ENCODE measurements around the gene GNG7. TPM values are rescaled to one million over a fixed set of nuclear protein-coding genes. Genes with fewer than 3 reads are reported as not detected.
"Not testable (repeated sequence)": the region's sequence is repeated elsewhere in the genome, so short reads cannot be mapped to it uniquely, and the experiment has no call there.

Gene GNG7
- total RNA-seq, 1 donor from 2014 or later = 1.7 TPM

DNA sequence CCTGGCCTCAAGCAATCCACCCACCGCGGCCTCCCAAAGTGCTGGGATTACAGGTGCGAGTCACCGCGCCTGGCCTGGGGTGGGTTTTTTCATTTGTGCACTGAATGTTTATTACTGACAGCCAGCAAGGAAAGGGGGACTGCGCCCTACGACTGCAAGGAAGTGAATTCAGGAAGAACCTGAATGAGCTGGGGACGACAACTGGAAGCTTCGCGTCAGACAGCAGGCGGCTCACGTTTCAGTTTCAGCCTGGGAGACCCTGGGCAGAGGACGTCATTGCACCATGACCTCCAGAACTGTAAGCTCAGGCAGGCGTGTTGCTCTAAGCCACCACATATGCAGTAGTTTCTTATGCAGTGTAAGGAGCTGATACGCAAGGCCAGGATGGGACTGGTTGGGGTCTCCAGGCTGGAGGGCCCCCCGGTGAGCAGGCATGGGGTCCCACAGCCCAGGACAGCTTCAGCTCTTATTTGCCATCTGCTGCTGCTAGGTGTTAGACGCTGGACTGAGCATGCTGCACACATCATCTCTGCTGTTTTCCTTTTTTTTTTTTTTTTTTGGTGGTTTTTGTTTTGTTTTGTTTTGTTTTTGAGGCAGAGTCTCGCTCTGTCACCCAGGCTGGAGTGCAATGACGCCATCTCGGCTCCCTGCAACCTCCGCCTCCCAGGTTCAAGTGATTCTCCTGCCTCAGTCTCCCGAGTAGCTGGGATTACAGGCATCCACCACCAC, 160.0 kb downstream of the GNG7 start:
- no peak for DNase-seq (ENCODE audit: low spot score)

DNA sequence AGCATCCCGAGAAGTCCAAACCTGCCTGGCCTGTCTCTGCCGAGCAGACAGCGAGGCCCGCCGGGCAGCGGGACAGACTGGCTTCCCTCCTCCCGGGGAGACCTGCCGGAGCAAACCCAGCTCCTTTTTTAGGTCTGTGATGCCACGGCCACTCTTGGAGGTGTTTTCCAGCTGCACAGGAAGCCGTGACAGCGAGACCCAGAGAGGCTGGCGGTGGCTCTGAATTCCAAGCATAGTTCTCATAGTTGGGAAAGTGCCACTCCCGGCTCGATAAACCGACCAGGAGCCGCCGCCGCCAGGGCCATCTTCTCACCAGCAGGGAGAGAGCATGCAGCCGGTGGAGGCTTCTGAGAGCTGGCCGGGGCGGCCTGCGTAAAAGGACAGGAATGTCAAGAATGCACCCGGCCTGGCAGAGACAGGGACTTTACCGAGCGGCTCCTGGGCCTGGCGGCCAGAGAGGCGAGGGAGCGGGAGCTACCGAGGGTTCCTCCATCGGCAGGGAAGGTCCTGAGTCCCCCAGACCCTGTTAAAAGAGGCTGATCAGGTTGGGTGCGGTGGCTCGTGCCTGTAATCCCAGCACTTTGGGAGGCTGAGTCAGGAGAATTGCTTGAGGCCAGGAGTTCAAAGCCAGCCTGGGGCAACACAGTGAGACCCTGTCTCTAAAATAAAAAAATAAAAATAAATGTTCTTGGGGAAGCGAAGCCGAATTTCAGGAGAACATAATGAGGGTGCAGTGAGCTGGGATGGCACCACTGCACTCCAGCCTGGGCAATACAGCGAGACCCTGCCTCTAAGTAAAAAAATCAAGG, 161.6 kb downstream of the GNG7 start:
- DNase-seq (ENCODE audit: low spot score) = peak; percentile 94

DNA sequence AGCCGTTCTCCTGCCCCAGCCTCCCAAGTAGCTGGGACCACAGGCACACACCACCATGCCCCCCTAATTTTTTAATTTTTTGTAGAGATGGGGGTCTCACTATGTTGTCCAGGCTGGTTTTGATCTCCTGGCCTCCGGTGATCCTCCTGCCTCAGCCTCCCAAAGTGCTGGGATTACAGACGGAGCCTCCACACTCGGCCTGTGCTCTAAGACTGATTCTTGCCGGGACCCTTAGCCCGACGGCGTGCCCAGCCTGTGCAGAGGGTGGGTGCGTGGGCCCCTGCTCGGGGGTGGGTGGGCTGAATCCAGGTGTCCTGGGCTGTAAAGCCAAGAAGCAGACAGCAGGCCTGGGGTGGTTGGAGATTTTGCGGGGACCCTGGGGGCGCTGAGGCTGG, 162.2 kb downstream of the GNG7 start:
- no peak for DNase-seq (ENCODE audit: low spot score)

DNA sequence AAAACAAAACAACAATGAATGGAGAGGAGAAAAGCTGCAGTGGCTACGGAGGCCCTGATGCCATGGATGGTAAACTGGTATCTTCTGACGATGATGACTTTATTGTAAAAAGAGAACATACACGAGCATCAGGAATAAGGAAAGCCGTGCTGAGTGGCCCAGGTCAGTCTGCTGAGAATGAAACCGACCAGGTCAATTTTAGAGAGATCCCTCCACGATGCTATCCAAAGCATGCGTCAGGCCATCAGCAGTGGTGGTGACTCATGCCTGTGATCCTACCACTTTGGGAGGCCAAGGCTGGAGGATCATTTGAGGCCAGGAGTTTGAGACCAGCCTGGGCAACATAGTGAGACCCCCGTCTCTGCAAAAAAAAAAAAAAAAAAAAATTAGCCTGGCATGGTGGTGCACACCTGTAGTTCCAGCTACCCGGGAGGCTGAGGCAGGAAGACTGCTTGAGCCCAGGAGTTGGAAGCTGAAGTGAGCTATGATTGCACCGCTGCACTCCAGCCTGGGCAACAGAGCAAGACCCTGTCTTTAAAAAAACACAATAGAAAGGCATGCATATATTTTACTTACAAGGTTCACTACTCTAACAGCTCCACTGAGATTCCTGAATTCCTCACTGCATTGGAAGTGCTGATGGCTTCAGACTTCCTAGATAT, 164.3 kb downstream of the GNG7 start:
- DNase-seq (ENCODE audit: low spot score) = no peak

DNA sequence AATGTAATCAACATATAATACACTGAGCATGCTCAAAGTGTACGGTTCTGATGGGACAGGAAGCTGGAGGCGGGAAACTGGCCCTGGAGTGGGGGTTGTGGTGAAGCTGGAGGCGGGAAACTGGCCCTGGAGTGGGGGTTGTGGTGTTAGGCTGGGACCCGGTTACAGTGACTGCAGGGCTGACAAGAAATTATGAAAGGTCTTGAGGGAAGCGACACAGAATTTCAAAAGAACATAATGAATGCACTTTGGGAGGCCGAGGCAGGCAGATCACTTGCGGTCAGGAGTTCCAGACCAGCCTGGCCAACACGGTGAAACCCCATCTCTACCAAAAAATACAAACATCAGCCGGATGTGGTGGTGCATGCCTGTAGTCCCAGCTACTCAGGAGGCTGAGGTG, 164.9 kb downstream of the GNG7 start:
- DNase-seq (ENCODE audit: low spot score) = not testable (repeated sequence)

DNA sequence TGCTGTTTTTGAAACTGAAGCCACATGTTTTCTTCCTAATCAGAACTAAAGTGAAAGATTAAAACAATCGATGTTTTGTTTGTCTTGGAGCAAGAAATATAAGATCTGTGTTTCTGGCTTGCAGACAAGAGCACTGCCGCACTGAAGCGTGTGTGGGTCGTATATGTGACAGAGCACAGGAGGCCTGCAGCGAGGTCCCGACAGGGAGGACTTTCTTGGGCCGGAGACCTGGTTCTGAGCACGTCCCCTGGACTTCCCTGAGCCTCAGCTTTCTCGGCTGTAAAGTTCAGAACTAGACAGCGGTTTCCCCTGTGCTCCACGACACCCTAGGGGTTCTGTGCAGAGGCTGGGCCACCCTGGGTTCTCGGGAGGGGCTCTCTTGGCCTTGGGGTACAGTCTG, 166.0 kb downstream of the GNG7 start:
- DNase-seq (ENCODE audit: low spot score) = no peak

DNA sequence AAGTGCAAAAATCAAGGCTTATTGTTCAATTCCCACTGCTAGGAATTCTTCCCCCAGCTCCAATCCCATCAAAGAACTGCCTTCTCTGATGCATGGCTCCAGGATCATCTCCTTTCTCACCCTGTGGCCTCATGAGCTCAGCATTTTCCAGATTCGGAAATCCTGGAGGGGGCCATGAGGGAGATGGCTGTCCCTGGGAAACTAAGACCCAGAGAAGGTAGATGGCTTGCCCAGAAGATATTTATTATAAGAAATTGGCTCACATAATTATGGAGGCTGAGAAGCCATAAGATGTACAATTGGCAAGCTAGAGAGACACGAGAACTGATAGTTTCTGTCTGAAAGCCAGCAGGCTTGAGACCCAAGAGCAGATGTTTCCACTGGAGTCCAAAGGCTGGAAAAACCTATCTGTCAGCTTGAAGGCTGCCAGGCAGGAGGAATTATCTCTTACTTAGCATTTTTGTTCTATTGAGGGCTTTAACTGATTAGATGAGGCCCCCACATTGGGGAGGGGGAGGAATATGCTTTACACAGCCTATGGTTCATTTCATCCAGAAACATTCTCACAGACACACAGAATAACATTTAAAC, 168.0 kb downstream of the GNG7 start:
- DNase-seq (ENCODE audit: low spot score) = no peak

DNA sequence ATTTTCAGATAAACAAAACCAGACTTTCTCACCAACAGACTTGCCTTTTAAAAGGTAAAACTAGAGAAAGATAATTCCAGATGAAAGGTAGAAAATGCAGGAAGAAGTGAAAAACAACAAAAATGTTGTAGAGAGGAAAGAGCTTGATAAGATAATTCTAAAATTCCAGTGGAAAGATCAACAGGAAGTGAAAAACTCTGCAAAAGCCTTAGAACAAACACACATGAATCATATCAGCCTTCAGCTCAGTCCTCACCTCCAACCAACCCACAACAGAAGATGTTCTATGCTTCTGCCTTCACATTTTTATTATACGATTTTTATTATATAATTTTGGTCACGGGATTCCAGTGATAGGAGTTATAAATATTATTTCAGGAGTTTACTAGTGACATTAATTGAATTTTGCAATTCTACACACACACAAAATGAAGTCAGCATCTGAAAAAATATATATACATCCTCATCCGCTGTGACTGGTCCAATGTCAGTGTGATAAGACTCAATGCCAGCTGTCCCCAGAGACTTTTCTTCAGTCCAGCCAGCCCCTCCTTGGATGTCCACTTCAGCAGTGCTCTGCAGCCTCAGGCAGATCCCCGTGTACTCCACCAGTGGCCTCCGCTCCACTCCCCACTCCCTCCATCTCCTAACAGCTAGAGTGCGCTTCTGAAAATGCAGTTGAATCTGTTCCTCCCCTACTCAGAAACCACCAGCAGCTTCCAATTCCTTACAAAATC, 168.6 kb downstream of the GNG7 start:
- DNase-seq (ENCODE audit: low spot score) = no peak

DNA sequence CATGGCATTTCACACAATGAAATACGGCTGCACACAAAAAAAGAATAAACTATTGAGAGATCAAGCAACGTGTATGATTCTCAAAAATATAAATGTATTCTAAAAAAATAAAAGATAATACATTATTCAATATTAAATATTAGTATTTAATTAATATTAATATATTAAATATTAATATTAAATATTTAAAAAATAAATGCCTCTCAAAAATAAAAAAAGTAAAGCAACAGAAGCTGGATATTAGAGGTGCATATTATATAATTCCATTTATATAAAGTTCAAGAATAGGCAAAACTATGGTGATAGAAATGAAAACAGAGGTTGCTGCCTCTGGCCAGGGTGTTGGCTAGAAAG, 169.4 kb downstream of the GNG7 start:
- no peak for DNase-seq (ENCODE audit: low spot score)

DNA sequence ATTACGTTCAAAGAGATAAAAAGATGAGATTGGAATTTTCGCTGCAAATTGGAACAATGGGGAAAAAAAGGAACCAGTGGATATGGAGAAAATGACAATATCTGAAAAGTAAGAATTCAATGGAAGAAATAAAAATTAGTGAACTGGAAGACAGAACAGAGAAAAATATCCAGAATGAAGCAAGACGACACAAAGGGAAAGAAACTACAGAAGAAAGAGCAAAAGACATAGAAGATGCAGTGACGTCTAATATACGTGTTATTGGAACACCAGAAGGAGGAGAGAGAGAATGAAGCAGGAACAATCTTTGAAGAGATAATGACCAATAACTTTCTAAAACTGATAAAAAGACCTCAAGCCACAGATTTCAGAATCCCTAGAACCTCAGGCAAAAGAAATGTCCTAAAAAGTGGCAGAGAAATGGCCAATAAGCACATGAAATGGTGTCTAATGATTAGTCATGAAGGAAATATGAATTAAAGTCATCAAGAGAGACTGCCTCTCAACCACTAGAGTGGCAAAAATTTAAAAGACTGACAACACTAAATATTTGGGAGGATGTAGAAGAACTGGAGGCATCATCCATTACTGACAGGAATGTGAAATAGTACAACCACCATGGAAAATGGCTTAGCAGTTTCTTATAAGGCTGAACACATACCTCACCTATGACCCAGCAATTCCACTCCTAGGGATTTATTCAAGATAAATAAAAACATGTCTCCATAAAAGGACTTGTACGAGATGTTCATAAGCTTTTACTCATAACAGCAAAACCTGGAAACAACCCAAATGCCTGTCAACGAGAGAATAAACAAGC, 170.0 kb downstream of the GNG7 start:
- DNase-seq (ENCODE audit: low spot score) = no peak

DNA sequence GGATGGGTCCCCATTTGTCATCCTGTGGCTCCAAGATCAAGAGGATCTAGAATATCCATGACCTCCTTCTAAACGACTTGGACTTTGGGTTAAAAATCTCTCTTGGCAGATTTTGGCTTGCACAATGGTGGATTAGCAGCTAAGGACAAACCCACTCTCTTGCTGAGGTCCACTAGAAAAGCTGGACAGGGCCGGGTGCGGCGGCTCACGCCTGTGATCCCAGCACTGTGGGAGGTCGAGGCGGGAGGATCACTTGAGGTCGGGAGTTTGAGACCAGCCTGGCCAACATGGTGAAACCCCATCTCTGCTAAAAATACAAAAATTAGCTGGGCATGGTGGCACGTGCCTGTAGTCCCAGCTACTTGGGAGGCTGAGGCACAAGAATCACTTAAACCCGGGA, 172.6 kb downstream of the GNG7 start:
- DNase-seq (ENCODE audit: low spot score) = not testable (repeated sequence)

DNA sequence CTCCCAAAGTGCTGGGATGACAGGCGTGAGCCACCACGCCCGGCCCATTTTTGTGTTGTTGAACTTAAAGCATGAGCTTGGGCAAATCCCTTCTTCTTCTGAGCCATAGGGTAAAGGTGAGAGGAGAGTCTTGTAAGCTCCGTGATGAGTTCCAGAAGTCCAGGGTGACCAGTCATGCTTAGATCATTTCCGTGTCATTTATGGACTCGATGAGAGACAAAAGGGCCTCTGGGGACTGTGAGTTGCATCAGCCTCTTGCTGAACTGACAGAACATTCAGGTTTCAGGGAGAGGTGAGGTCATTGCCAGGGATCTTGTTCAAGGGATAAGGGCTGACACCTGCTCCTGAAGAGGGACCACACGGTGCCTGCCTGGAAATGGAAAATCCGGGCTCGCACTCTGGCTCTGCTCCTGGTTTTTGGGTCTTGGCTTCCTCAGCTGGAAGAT, 173.0 kb downstream of the GNG7 start:
- no peak for DNase-seq (ENCODE audit: low spot score)

DNA sequence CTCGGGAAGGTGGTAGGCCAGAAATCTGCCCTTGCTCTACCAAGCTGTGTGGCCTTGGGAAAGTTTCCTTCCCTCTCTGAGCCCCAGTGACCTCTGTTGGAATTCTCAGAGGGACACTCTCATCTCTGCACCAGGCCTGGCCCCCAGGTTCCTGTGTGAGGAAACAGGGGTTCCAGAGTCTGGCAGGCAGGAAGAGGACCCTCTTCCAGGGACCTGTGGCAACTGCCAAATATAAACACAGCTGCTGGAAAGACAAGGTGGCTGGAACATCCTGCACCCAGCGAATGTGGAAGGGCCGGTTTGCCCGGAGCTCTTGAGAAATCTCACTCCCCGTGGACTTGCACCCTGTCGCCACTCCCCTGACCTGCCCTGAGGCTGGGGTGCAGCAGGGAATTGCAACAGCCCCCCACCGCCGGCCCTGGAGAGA, 173.8 kb downstream of the GNG7 start:
- DNase-seq (ENCODE audit: low spot score) = no peak

DNA sequence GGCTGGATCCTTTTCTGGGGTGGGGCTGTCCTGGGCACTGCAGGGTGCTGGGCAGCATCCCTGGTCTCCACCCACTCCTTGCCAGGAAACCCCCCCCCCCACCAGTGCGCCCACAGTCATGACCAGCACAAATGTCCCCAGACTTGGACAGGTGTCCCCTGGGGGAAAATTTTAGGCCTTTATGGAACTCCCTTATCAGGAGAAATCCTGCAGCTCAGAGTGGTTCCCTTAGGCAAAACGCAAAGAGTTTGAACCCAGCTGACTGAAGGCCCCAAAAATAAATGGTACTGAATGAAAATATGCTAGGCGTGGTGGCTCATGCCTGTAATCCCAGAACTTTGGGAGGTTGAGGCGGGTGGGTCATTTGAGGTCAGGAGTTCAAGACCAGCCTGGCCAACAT, 174.8 kb downstream of the GNG7 start:
- no peak for DNase-seq (ENCODE audit: low spot score)

DNA sequence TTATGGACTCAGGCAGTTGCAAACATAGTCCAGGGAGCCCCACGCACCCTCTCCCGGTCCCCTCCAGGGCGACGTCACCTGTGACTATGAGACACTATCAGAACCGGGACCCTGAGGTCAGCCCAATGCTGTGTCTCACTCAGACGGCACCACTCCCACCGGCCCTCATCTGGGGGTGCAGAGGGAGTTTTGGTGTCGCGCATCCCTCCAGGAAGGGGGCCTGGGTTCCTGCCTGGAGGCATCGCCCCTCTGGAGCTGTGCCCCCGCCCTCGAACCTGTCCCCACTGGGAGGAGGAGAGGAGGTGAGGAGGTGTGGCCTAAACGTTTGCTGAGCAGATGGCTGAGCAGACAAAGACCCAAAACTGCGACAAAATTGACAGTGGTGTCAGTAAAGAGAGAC, 175.3 kb downstream of the GNG7 start:
- no peak for DNase-seq (ENCODE audit: low spot score)

DNA sequence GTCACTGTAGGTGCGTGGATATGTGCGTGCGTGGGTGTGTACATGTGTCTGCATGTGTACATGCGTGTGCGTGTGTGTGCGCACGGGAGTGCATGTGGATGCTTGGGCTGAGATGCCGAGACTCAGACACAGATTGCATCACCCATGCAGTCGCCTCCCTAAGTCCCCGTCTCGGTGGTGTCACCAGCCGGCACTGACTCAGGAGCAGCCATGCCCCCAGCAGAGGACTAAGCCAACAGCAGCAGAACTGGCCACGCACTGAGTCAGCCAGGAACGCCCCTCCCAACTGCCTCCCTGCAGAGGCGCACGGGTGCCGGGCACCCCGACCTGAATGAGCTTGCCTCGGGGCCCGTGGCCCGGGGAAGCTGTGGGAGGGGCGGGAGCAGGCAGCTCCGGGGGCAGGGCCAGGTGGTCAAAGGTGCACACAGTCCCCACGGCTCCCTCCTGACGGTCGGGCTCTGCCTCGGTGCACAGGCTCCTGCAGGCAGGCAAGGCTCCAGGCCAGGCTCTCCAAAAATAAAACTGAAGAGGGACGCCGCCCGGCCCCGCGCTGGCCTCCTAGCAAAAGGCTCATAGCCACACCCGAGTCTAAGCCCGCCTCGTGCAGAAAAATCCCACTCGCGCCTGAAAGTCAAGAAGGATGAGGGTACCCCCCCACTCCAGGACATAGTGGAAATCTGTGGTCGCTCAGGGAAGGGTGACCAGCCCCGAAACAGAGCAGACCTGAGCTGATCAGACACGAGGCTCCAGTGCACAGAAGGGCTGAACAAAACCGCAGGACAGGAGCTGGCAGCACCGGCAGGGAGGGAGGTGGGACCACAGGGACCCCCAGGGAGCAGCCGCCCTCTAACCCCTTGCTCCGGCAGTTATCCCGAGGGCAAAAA, 177.4 kb downstream of the GNG7 start:
- no peak for DNase-seq (ENCODE audit: low spot score)

DNA sequence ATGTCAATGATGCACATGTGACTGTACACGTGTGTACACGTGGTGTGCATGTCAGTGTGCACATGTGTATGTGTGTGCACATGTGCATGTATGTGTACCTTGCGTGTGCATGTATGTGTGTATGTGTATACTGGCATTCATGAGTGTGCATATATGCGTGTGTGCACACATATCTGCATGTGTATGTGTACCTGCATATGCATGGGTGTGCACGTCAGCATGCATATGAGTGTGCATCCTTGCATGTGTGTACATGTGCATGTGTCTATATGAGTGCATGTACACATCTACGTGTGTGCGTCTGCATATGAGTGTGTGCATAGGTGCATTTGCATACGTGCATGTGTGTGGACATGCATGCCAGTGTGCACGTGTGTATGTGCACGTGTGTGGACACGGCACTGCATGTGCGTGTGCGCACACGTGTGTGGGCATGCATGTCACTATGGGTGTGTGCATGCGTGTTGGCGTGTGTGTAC, 178.1 kb downstream of the GNG7 start:
- DNase-seq (ENCODE audit: low spot score) = no peak

DNA sequence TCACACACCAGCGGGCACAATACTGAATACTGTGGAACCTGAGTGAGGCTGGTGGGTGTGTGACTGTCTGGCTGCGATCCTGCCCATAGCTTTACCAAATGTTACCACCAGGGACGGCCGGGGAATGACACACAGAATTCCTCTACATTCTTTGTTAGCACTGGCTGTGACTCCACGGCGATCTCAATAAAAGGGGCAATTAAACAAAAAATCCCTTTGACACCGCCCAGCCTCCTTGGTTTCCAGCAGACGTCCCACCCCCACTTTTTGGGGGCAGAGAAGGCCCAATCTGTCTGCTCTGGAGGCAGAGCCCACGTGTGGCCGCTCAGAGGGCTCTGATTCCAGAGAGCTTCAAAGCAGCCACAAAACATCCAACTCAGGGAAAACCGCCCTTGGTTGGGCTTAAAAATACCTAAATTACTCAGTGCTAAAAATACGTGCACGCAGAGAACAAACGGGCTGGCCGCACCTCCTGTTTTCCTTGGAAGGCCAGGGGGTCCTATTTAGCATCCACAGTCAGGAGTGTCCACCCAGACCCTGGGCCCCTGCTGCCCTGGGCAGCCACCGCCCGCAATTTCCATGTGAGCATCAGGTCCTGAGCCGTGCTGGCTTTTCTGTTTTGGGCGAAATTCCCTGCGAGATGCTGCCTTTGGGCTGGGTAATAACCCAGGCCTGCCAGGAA, 178.7 kb downstream of the GNG7 start:
- no peak for DNase-seq (ENCODE audit: low spot score)

DNA sequence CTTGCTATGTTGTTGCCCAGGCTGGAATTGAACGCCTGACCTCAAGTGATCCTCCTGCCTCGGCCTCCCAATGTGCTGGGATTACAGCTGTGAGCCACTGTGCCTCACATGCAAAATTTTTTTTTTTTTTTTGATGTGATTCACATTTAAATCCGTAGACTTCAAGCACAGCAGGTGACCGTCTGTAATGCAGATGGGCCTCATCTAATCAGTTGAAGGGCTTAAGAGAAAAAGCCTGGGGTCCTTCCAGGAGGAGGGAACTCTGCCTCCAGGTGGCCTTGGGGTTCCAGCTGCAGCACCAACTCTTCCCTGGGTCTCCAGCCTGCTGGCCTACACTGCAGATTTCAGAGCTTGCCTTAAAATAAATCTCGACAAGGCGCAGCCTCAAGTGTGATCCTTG, 183.0 kb downstream of the GNG7 start:
- DNase-seq (ENCODE audit: low spot score) = no peak

Data from mesenteric fat pad (tissue), 1 donor.